Neuronal stem cell (in vitro differentiated cells): ENCODE results near the gene ZFAND3.
"Not testable (repeated sequence)": the region's sequence is repeated elsewhere in the genome, so short reads cannot be mapped to it uniquely, and the experiment has no call there.

Experiments used
- DNase-seq: peaks from one replicate; pipeline ENCODE4 v3.0.0-alpha.2; 2013; ENCODE audit warnings: low spot score
- H2AFZ ChIP-seq: one replicate; pipeline ENCODE4 v1.6.1; 2013; ENCODE audit warnings: mild to moderate bottlenecking, low read length, inconsistent platforms
- H2AK5ac ChIP-seq: 2 replicates; pipeline ENCODE4 v1.6.1; 2013; ENCODE audit warnings: low read depth, mild to moderate bottlenecking, inconsistent platforms, low read length, moderate library complexity, mixed read lengths
- H2BK120ac ChIP-seq: 2 replicates; pipeline ENCODE4 v1.6.1; 2013; ENCODE audit warnings: low read depth, mild to moderate bottlenecking, inconsistent platforms, low read length, moderate library complexity, mixed read lengths
- H2BK12ac ChIP-seq: one replicate; pipeline ENCODE4 v1.6.1; 2013; ENCODE audit warnings: low read length, inconsistent platforms
- H2BK15ac ChIP-seq: 2 replicates; pipeline ENCODE4 v1.6.1; 2013; ENCODE audit warnings: mild to moderate bottlenecking, low read length, inconsistent platforms, mixed read lengths
- H2BK5ac ChIP-seq: one replicate; pipeline ENCODE4 v1.6.1; 2013; ENCODE audit warnings: inconsistent platforms, mild to moderate bottlenecking, low read length, moderate library complexity
- H3K14ac ChIP-seq: one replicate; pipeline ENCODE4 v1.6.1; 2013; ENCODE audit warnings: low read length, inconsistent platforms
- H3K18ac ChIP-seq: 2 replicates; pipeline ENCODE4 v1.6.1; 2013; ENCODE audit warnings: low read length, inconsistent platforms
- H3K23ac ChIP-seq: 2 replicates; pipeline ENCODE4 v1.6.1; 2013; ENCODE audit warnings: low read depth, mild to moderate bottlenecking, mixed read lengths, low read length, inconsistent platforms; ENCODE audit not compliant: poor library complexity
- H3K27ac ChIP-seq: replicated peaks from 3 replicates; pipeline ENCODE4 v1.5.1; 2013; ENCODE audit warnings: low read length, inconsistent platforms
- H3K27me3 ChIP-seq, 3 experiments: 2 replicates each; pipeline ENCODE4 v1.6.1; 2013; ENCODE audit warnings: low read length in 3 of 3, mild to moderate bottlenecking in 2 of 3, inconsistent platforms in 1 of 3, low read depth in 1 of 3, mixed read lengths in 1 of 3, moderate library complexity in 1 of 3; ENCODE audit not compliant: control insufficient read depth in 3 of 3, insufficient read depth in 3 of 3
- H3K36me3 ChIP-seq, 2 donors: replicated peaks in 1 of 2; 2 replicates each; pipeline ENCODE4 v1.6.1; 2013; ENCODE audit warnings: low read length in 2 of 2; ENCODE audit not compliant: control insufficient read depth in 2 of 2, insufficient read depth in 2 of 2
- H3K4ac ChIP-seq: 2 replicates; pipeline ENCODE4 v1.6.1; 2013; ENCODE audit warnings: inconsistent platforms, mild to moderate bottlenecking, low read length, moderate library complexity
- H3K4me1 ChIP-seq, 2 donors: 1 replicate in 1 of 2; 2 replicates in 1 of 2; pipeline ENCODE4 v1.6.1; 2013; ENCODE audit warnings: low read length in 2 of 2, low read depth in 1 of 2; ENCODE audit not compliant: control insufficient read depth in 2 of 2, insufficient read depth in 1 of 2
- H3K4me2 ChIP-seq: one replicate; pipeline ENCODE4 v1.6.1; 2013; ENCODE audit warnings: mild to moderate bottlenecking, low read length, inconsistent platforms; ENCODE audit not compliant: insufficient read depth, poor library complexity, severe bottlenecking
- H3K4me3 ChIP-seq, 2 donors: 2 replicates each; pipeline ENCODE4 v1.5.1; 2013; ENCODE audit warnings: low read length in 2 of 2, mild to moderate bottlenecking in 2 of 2, inconsistent platforms in 1 of 2, moderate library complexity in 1 of 2
- H3K79me1 ChIP-seq: one replicate; pipeline ENCODE4 v1.6.1; 2013; ENCODE audit warnings: low read depth, mild to moderate bottlenecking, inconsistent platforms, low read length, moderate library complexity
- H3K9ac ChIP-seq: one replicate; pipeline ENCODE4 v1.6.1; 2013; ENCODE audit warnings: mild to moderate bottlenecking, low read depth, low read length, inconsistent platforms; ENCODE audit not compliant: poor library complexity
- H3K9me3 ChIP-seq, 2 donors: replicated peaks in 1 of 2; 2 replicates each; pipeline versions ENCODE3 to v1.6.1; 2013; ENCODE audit warnings: low read length in 2 of 2, mild to moderate bottlenecking in 2 of 2, inconsistent platforms in 1 of 2, low read depth in 1 of 2, mixed read lengths in 1 of 2, moderate library complexity in 1 of 2; ENCODE audit not compliant: control insufficient read depth in 2 of 2, insufficient read depth in 1 of 2
- H4K8ac ChIP-seq: one replicate; pipeline ENCODE4 v1.6.1; 2013; ENCODE audit warnings: low read depth, mild to moderate bottlenecking, inconsistent platforms, low read length, moderate library complexity
- H4K91ac ChIP-seq: one replicate; pipeline ENCODE4 v1.6.1; 2013; ENCODE audit warnings: low read length, low read depth, mild to moderate bottlenecking, inconsistent platforms; ENCODE audit not compliant: poor library complexity
- WGBS, 2 donors: extraction: QIAGEN DNeasy Blood & Tissue Kit; methylation state at CpG; one replicate each; pipeline ENCODE4 v1.1.7; 2013; ENCODE audit warnings: missing lambda C conversion rate in 2 of 2, mixed read lengths in 1 of 2; ENCODE audit not compliant: insufficient read length in 2 of 2, insufficient replicate concordance in 1 of 2; ENCODE audit errors: extremely low coverage in 2 of 2; 5-methylcytosine and 5-hydroxymethylcytosine counted together

The ZFAND3 gene

GRCh38 chr6:37893257-37893656, 73.7 kb downstream of the ZFAND3 start:
- Histone ChIP-seq H3K9ac (no peak overlapping the region), H3K14ac (no peak overlapping the region), H3K27ac (no peak overlapping the region), H3K23ac (no peak overlapping the region), H2AK5ac (no peak overlapping the region), H3K9me3 (peaks cover 0 to 4% of the 10 kb centered on the region in 2 donors), H3K4me2 (no peak overlapping the region), H4K91ac (no peak overlapping the region), H3K4me3 (no peak overlapping the region), H3K36me3 (peaks cover 0 to 2% of the 10 kb centered on the region in 2 donors), H3K27me3 (no peaks in the 10 kb centered on the region), H2BK5ac (no peak overlapping the region), H3K18ac (no peak overlapping the region), H2BK12ac (no peak overlapping the region), H3K4ac (no peak overlapping the region), H4K8ac (no peak overlapping the region), H3K4me1 (no peaks in the 10 kb centered on the region), H2BK15ac (no peak overlapping the region), H3K79me1 (no peaks in the 10 kb centered on the region), H2AFZ (no peak overlapping the region), H2BK120ac (no peak overlapping the region)
- DNase-seq = no peak
- no CpG with 5 or more reads among the region's 3 CpGs for WGBS, 2 donors

- H3K9me3 ChIP-seq, H3K4me2 ChIP-seq, H3K18ac ChIP-seq, H2BK12ac ChIP-seq, H3K4ac ChIP-seq, H3K27me3 ChIP-seq, H4K91ac ChIP-seq, H3K4me1 ChIP-seq, H3K14ac ChIP-seq, H3K27ac ChIP-seq, H3K79me1 ChIP-seq, H3K36me3 ChIP-seq, H3K23ac ChIP-seq, H2BK15ac ChIP-seq, H3K4me3 ChIP-seq, H2BK5ac ChIP-seq, H2AK5ac ChIP-seq, H2BK120ac ChIP-seq, H3K9ac ChIP-seq, DNase-seq, H4K8ac ChIP-seq, H2AFZ ChIP-seq: not testable (repeated sequence)
- no CpG with 5 or more reads among the region's 9 CpGs for WGBS, 2 donors
Measured at GRCh38 chr6:37893734-37894133, 74.2 kb downstream of the ZFAND3 start.

GRCh38 chr6:37894585-37894984, 75.1 kb downstream of the ZFAND3 start:
- no peak overlapping the region for H3K4me2 ChIP-seq
- H2AK5ac ChIP-seq = no peak overlapping the region
- no peak overlapping the region for H2BK15ac ChIP-seq
- H4K91ac ChIP-seq = no peak overlapping the region
- no peak overlapping the region for H3K27ac ChIP-seq
- H3K9me3 ChIP-seq = peaks cover 0 to 4% of the 10 kb centered on the region in 2 donors
- no peaks in the 10 kb centered on the region for H3K79me1 ChIP-seq
- no peak overlapping the region for H3K14ac ChIP-seq
- no peak overlapping the region for H2BK120ac ChIP-seq
- H3K4ac ChIP-seq = no peak overlapping the region
- peaks cover 0 to 2% of the 10 kb centered on the region in 2 donors for H3K36me3 ChIP-seq
- H2BK5ac ChIP-seq = no peak overlapping the region
- H3K9ac ChIP-seq = no peak overlapping the region
- WGBS, 2 donors = 100% methylated on average over 1 of the region's 5 CpGs; no CpG with 5 or more reads in 1 of the 2 donors
- no peak overlapping the region for H2BK12ac ChIP-seq
- no peaks in the 10 kb centered on the region for H3K4me1 ChIP-seq
- no peaks in the 10 kb centered on the region for H3K27me3 ChIP-seq
- H3K18ac ChIP-seq = no peak overlapping the region
- no peak overlapping the region for H2AFZ ChIP-seq
- H3K23ac ChIP-seq = no peak overlapping the region
- H3K4me3 ChIP-seq = no peak overlapping the region
- DNase-seq = no peak
- H4K8ac ChIP-seq = no peak overlapping the region

GRCh38 chr6:37897321-37897720, 77.8 kb downstream of the ZFAND3 start:
- Histone ChIP-seq H2BK15ac (no peak overlapping the region), H3K9ac (no peak overlapping the region), H3K27me3 (no peaks in the 10 kb centered on the region), H4K91ac (no peak overlapping the region), H3K9me3 (peaks cover 0 to 4% of the 10 kb centered on the region in 2 donors), H3K4ac (no peak overlapping the region), H2AFZ (no peak overlapping the region), H4K8ac (no peak overlapping the region), H2BK12ac (no peak overlapping the region), H3K18ac (no peak overlapping the region), H2BK120ac (no peak overlapping the region), H3K14ac (no peak overlapping the region), H2AK5ac (no peak overlapping the region), H3K23ac (no peak overlapping the region), H2BK5ac (no peak overlapping the region), H3K4me1 (no peaks in the 10 kb centered on the region), H3K4me3 (no peak overlapping the region), H3K27ac (no peak overlapping the region), H3K4me2 (no peak overlapping the region), H3K36me3 (peaks cover 0 to 2% of the 10 kb centered on the region in 2 donors), H3K79me1 (no peaks in the 10 kb centered on the region)
- no CpG with 5 or more reads among the region's 5 CpGs for WGBS, 2 donors
- DNase-seq = no peak
